HPDE6-E6E7 (cell line): ENCODE measurements around the gene TOMM20.
"Not testable (repeated sequence)": the region's sequence is repeated elsewhere in the genome, so short reads cannot be mapped to it uniquely, and the experiment has no call there.

Experiments used
- DNase-seq: peaks from one replicate; pipeline ENCODE4 v3.0.0; 2011; ENCODE audit warnings: missing footprints; ENCODE audit errors: extremely low spot score

Gene TOMM20

DNA sequence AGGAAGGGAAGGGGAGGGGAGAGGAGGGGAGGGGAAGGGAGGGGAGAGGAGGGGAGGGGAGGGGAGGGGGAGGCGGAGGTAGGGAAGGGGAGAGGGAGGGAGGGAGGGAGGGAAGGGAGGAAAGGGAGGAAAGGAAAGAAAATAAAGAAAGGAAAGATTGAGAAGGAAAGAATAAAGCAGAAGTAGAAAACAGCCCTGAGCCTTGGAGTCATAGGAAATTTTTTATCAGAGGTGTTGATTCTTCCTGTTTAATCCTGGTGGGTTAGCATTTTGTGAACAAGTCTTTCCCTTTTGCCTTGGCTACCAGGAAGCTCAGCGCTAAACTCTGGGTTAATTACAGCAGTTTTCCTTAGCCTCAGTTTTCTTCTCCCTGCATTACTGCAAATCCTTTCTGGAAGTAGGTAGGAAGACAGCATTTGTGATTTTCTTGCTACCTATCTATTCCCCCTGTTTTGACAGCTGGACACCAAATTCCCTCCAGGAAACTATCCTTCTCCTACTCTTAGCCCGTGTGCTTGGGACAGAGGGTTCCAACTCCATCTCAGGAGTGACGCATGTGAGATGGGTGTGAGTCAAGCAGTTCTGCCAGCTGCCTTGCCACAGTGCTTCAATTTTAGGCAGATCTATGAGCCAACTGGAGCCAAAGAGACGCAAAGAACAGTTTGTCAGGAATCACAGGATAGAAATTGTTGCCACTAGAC lies 26.9 kb downstream of the TOMM20 start:
- no peak for DNase-seq

GRCh38 chr1:235100194-235100772 lies 28.4 kb downstream of the TOMM20 start:
- no peak for DNase-seq

DNA sequence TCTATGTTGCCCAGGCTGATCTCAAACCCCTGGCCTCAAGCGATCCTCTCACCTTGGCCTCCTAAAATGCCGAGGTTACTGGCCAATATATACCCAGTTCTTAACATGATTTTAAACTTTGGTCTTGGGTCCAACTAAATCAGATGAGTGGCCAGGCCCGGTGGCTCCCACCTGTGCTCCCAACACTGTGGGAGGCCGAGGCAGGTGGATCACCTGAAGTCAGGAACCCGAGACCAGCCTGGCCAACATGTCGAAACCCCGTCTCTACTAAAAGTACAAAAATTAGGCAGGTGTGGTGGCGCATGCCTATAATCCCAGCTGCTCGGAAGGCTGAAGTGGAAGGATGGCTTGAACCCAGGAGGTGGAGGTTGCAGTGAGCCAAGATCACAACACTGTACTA lies 29.6 kb downstream of the TOMM20 start:
- no peak for DNase-seq

- no peak for DNase-seq
These were observed 30.1 kb downstream of the TOMM20 start for GRCh38 chr1:235098547-235098946.

GRCh38 chr1:235097501-235097900 lies 31.1 kb downstream of the TOMM20 start:
- DNase-seq: not testable (repeated sequence)

DNA sequence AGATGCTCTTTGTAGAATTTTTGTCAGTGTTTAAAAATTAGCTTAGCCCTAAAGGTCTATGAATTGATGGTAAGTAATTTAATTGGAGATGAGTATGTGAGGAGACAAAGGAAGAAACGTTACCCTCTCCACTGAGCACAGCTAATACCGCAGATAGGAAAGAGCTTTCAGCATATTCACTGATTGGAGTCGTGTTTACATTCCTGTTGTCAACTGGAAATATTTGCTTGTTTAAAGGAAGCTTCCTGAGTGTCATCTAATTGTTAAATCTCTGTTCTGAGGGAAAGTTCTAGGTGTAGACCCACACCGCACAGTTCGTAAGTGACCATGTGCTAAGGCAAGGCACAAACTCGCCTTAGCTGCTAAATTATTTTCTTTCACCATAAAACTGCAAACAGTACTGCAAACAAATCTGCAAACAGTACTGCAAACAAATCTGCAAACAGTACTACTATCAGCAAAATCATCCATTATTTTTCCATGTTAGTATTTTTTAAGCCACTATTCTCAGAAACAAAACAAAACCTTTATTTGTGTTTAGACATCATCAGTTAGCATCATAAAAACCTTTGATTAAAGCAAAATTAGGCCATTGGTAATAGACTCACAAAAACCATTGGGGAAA lies 32.6 kb downstream of the TOMM20 start:
- DNase-seq: no peak

GRCh38 chr1:235093696-235094592 lies 34.7 kb downstream of the TOMM20 start:
- no peak for DNase-seq

- no peak for DNase-seq
These were observed 35.5 kb downstream of the TOMM20 start for GRCh38 chr1:235093013-235093695.

DNA sequence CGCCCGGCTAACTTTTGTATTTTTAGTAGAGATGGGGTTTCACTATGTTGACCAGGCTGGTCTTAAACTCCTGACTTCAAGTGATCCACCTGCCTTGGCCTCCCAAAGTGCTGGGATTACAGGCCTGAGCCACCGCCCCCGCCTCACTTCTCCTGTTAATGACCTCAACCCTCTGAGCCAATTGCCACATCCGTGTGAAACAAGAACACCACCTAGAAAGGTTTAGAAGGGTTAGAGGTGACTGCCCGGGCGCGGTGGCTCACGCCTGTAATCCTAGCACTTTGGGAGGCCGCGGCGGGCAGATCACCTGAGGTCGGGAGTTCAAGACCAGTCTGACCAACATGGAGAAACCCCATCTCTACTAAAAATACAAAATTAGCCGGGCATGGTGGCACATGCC lies 36.2 kb downstream of the TOMM20 start:
- DNase-seq: not testable (repeated sequence)

GRCh38 chr1:235092045-235092406 lies 36.6 kb downstream of the TOMM20 start:
- not testable (repeated sequence) for DNase-seq

GRCh38 chr1:235091319-235092044 lies 37.2 kb downstream of the TOMM20 start:
- not testable (repeated sequence) for DNase-seq

DNA sequence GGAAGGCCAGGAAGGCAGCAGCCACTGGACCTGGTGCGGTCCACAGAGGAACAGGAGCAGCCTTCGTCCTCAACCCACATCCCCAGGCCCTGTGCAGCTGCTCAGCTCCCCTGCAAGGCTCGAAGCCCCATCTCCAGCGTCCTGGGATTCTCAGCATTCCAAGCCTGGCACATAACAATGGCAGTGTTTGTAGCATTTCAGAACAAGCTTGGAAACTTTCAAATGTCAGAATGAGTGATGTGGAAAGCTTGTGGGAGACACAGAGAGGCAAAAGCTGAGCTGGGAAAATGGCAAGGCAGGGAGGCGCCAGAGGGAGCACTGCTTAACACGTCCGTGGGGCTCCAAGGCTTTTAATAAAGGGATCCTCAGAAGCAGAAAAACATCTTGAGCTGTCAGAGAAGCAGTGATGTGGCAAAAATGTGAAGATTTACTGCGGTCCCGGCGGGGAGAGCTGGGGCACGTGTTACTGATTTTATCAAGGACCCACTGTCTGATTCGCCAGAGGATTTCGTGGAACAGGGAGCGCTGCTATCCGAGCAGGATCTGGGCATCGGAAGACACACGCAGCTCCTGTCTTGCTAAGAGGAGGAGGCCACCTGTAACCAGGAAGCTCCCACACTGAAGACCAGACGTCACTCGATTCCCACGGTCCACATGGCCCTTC lies 38.1 kb downstream of the TOMM20 start:
- DNase-seq: no peak

DNA sequence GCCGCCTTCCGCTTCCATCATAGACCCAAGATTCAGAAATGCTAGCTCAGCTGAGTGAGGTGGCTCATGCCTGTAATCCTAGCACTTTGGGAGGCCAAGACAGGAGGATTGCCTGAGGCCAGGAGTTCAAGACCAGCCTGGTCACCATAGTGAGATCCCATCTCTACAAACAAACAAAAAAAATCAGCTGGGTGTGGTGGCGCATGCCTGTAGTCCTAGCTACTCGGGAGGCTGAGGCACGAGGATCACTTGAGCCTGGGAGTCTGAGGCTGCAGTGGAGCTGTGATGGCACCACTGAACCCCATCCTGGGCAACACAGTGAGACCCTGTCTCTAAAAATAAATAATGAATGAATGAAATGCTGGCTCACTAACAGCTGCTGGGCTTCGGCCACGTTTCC lies 39.7 kb downstream of the TOMM20 start:
- DNase-seq: no peak

DNA sequence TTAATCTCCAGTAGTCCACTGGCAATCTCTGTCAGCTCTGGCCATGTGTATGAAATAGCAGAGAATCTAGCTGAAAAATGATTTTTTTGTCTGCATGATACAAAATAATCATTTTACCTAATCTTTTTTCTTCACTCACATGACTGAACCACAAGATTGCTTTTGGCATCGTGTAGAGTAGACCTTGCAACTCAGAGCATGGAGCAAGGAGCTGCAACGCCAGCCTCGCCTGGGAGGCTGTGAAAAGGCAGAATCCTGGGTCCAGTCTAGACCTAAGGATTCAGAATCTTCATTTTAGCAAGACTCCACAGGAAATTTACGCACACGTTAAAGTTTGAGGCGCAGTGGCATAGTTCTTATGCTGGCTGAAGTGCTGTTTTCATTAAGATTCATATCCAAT lies 40.2 kb downstream of the TOMM20 start:
- no peak for DNase-seq

- DNase-seq: no peak
These were observed 40.7 kb downstream of the TOMM20 start for GRCh38 chr1:235087906-235088305.

GRCh38 chr1:235085411-235086117 lies 43.1 kb downstream of the TOMM20 start:
- DNase-seq: not testable (repeated sequence)

DNA sequence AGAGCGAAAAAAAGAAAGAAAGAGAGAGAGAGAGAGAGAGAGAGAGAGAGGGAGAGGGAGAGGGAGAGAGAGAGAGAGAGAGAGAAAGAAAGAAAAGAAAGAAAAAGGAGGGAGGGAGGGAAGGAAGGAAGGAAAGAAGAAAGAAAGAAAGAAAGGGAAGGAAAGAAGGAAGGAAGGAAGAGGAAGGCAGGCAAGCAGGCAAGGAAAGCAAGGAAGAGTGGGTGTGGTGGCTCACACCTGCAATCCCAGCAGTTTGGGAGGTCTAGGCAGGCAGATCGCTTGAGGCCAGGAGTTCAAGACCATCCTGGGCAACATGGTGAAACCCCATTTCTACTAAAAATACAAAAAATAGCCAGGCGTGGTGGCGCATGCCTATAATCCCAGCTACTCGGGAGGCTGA lies 47.8 kb downstream of the TOMM20 start:
- not testable (repeated sequence) for DNase-seq

DNA sequence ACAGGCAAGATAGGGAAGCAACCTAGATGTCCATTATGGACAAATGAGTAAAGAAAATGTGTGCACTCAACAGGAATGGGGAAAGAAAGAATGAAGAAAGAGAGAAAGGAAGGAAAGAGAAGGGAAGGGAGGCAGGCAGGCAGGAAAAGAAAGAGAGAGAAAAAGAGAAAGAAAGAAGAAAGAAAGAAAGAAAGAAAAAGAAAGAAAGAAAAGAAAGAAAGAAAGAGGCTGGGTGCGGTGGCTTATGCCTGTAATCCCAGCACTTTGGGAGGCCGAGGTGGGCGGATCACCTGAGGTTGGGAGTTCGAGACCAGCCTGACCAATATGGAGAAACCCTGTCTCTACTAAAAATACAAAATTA lies 48.4 kb downstream of the TOMM20 start:
- not testable (repeated sequence) for DNase-seq

DNA sequence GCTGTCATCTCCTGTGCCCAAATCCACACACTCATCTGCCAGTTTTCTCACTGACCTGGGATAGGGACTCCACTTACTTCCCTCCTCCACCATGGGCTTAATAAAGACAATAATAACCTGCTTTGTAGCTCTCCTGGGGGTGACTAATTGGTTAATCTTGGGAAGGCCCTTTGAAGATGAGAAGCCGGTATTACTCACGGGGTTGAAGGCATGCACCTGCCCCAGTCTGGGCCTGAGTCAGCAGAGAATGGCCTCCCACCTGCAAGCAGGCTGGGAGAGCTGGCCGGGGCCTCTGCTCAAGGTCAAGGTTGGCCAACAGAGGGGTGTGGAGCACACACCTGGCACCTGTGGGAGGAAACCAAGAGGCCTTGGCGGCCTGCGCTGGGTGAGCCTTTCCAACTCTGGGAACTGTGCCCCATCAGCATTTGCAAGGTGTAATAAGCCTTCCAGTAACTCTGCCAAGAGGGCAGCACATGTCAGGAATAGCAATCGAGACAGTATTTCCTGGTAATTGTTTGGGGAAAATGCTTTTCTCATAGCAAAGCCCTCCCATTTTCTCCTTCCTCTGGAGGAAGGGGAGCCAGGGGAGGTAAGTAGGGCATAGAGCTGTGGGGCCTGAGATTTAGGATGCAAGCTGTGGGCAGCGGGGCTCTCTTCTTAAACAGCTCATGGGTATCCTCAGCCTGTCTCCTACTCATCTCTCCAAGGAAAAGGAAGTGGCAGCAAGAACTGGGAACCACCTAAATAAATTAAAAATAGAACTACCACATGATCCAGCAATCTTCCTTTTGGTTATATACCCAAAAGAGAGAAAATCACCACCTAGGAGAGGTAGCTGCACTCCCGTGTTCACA lies 49.0 kb downstream of the TOMM20 start:
- DNase-seq: peak; percentile 97
